Femur (tissue), 1 donor: Measurements from ENCODE around the gene CELF1.
"Not testable (repeated sequence)": the region's sequence is repeated elsewhere in the genome, so short reads cannot be mapped to it uniquely, and the experiment has no call there.

Experiments
- DNase-seq: peaks from one replicate; pipeline ENCODE4 v3.0.0-alpha.2; 2017

The CELF1 gene

GRCh38 chr11:47536915-47537314, 16.0 kb downstream of the CELF1 start:
- no peak for DNase-seq

GRCh38 chr11:47534704-47535251, 18.2 kb downstream of the CELF1 start:
- DNase-seq: no peak

DNA sequence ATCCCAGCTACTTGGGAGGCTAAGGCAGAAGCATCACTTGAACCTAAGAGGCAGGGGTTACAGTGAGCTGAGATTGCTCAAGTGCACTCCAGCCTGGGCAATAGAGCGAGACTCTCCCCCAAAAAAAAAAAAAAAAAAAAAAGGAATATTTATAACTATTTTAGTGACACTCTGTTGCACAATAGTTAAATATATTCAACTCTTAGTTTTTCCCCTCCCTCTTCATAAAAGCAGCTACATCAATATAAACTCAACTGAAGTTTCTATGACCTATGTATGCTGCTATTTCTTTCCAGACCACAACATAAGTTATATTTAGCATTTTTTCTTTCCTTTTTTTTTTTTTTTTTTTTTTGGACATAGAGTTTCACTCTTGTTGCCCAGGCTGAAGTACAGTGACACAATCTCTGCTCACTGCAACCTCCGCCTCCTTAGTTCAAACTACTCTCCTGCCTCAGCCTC, 19.2 kb downstream of the CELF1 start:
- no peak for DNase-seq

DNA sequence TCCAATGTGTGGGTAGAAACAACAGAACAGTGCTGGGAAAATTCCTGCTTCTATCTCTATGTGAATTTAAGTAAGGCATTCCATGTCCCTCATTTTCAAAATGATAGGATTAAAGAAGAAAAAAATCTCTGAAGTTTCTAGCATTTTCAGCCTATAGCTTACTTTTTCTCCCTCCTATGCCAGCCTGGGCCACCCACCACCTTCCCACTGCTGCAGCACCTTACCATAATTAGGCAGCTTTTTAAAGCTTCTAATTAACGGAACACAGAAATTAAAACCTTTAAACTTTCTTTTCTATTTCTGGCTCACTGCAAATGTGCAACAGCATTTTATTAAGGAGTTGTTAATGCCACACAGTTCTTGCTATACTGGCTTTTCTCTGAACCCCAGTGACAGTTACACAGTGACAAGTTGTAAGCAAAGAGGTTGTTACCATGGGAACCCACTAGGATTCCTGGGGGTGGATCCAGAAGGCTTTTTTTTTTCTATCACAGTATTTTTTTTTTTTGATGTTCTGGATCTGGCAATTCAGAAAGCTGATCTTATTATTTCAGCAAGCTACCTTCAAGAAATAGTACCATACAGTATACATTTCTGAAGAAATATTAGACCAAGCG, 20.2 kb downstream of the CELF1 start:
- no peak for DNase-seq

GRCh38 chr11:47531666-47532065, 21.3 kb downstream of the CELF1 start:
- DNase-seq: no peak

GRCh38 chr11:47530721-47531120, 22.2 kb downstream of the CELF1 start:
- DNase-seq: not testable (repeated sequence)

GRCh38 chr11:47529951-47530350, 23.0 kb downstream of the CELF1 start:
- DNase-seq: no peak

DNA sequence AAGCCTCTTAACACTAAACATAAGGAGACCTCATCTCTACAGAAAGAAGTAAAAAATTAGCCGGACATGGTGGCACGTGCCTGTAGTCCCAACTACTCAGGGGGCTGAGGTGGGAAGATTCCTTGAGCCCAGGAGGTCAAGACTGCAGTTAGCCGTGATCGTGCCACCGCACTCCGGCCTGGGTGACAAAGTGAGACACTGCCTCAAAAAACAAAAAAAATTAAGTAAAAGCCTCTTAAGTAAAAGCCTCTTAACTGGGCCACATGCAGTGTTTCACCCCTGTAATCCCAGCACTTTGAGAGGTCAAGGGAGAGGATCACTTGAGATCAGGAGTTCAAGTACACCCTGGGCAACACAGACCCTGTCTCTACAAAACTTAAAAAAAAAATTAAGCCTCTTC, 25.7 kb downstream of the CELF1 start:
- no peak for DNase-seq

GRCh38 chr11:47526032-47526431, 26.9 kb downstream of the CELF1 start:
- not testable (repeated sequence) for DNase-seq

DNA sequence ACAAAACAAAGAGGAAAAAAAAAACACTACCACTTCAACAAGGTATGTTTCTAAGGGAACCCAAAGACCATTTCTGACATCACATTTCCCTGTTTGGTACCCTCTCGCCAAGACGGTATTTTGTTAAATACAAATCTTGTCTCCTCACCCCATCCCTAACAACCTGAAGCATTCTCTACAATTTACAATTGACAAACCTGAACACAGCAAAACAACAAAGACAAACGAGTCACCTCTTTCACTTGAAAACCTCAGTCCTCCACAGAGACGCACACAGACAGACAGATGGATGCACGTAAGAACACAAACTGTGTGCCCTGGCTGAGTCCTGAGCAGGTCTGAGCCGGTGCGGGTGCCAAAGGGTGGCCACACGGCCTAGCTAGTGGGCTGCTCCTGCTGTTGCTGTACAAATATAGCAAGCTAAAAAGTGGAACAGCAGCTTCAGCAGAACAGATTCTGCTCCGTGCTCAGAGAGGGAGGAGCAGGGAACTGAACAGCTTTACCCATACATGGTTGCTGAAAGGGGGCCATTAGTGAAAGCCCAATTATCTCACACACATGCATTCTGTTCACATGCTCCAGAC, 28.5 kb downstream of the CELF1 start:
- no peak for DNase-seq

DNA sequence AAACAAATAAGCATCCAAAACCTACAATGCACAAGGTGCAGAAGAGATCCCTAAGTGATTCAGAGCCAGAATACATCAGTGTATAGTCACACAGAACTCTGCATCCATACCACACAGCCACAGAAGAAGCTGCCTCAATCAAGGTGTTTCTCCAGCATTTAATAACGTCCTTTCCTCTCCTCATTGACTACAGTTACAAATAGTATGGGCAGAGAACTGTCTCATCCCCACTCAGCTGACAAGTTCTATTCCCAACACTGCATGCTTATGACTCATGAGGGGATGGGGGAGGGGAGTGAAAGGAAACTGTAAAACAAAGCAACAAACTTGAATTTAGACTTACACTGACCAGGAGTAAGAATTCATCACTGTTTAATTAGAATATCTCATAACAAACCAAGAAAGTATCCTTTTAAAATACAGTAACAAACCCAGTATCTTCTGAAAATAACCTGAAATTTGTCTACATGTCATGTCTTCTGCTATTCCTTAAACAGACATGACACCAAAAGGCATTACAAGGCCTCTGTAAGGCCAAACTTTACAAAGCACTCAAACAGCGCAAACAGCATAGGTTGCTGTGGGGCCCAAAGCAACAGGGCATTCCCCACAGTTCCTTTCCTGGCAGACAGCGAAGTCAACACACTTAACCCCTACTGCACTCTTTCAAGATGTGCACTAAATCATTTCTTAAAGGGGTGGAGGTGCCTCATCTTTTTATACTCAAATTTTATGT, 29.3 kb downstream of the CELF1 start:
- DNase-seq: peak; percentile 53

DNA sequence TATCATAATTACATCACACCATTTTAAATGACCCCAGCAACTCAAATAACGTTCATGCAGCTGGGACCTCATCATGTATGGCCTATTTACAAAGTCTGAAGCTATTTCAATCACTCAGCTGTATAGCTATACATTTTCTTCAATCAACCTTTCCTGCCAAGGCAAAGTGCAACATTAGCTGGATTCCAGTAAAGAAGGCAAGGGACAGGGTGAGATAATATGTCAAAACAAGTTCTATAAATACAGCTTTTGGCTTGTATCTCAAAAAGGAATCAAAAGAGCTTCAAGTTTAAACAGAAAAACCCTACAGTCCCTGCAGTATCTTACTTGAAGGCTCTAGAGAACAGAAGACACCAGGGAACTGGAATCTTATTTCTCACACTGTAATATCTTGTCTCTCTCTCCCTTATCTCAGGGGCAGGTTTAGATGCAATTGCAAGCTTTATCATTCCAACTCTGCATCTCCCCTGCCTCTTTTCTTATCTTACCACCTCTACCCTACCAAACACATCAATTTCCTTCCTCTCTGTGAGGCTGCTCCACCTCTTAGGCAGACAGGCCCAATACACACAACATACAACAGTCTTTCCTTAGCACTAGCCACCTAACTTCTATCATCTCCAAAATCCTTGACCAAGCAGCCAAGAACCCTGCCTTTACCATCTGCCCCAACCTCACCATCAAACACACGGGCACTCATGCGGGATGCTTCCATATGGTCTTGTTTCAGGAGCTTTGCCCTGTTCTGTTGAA, 34.5 kb downstream of the CELF1 start:
- DNase-seq: no peak

DNA sequence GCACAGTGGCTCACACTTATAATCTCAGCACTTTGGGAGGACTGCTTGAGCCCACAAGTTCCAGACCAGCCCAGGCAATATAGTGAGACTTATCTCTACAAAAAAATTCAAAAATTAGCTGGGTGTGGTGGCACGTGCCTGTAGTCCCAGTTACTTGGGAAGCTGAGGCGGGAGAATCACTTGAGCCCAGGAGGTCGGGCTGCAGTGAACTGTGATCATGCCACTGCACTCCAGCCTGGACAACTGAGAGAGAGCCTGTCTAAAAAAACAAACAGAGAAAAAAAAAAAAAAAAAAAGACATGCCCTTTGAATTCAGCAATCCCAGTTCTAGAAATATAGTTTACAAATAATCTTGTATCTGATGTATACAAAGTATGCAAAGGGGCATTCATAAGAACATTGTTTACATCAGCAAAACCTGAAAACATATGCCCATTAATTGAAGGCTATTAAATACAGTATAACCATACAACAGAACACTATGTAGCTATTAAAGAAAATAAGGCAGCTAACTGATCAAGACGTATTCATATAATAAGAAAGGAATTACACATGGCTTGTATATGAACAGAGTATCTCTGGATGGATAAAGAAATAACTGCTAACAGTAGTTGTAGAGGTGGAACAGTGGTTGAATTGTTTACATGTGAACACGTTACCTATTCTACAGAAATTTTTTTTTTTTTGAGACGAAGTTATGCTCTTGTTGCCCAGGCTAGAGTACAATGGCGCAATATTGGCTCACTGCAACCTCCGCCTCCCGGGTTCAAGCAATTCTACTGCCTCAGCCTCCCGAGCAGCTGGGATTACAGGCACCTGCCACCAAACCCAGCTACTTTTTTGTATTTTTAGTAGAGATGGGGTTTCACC, 35.7 kb downstream of the CELF1 start:
- no peak for DNase-seq

- no peak for DNase-seq
These were observed 36.8 kb downstream of the CELF1 start for GRCh38 chr11:47516155-47516554.

GRCh38 chr11:47514825-47515647, 37.9 kb downstream of the CELF1 start:
- DNase-seq: no peak

- no peak for DNase-seq
These were observed 40.2 kb downstream of the CELF1 start for GRCh38 chr11:47512701-47513100.

- no peak for DNase-seq
These were observed 41.0 kb downstream of the CELF1 start for GRCh38 chr11:47511917-47512316.

DNA sequence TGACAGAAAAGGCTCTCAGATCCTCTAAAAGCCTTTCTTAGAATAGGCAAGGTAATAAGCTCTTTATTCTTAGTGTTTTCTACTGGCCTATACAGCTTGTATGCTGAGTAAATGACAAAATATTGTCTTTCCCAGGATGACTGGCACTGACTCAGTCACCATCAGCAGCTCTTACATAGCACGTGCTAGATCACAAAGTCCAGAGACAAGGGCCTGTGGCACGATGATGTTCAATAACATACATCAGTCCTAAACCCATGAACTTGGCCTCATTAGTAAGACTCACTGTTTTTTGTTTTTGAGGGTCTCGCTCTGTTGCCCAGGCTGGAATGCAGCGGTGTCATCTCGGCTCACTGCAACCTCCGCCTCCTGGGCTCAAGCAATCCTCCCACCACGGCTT, 42.7 kb downstream of the CELF1 start:
- no peak for DNase-seq

- no peak for DNase-seq
These were observed 43.8 kb downstream of the CELF1 start for GRCh38 chr11:47509077-47509536.

DNA sequence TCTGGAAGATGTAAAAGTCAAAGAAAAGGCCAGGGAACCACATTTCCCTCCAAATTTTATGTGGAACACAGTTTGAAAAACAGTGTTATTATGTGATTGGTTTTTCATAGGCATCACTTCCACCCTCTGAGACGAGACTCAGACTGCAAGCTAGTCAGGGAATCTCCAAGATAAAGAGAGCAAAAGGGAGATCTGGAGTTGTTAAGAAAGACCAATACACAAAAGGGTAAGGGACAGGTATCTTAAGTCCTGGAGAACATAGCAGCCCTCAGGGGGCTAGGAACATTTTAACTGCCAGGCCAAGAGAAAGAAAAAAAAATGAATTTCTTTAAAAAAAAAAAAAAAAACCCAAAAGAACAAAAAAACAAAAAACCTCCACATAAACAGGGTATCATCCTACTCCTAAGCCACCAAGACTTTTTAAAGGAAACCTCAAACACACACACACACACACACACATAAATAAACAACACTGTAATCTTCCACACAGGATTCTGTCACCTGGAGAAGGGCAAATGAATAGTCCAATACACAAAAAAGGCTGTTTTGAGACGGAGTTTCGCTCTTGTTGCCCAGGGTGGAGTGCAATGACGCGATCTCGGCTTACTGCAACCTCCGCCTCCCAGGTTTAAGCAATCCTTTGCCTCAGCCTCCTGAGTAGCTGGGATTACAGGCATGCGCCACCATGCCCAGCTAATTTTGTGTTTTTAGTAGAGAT, 44.5 kb downstream of the CELF1 start:
- no peak for DNase-seq
